Measurements from ENCODE around the gene TMEM115. TPM values are rescaled to one million over a fixed set of nuclear protein-coding genes. Genes with fewer than 3 reads are reported as not detected.
A peak's percentile ranks its signal among the peaks of the same experiment; 100 is the strongest.

The TMEM115 gene
- total and polyA plus RNA-seq, 2 of the 13 experiments (the other 11 are each of a cell fraction or from before 2014, with no cell fraction given) = 22.1 to 30.7 TPM

GRCh38 chr3:50324351-50325112 lies 34.8 kb downstream of the TMEM115 start (continued):
- TF ChIP-seq, protein P1, sequence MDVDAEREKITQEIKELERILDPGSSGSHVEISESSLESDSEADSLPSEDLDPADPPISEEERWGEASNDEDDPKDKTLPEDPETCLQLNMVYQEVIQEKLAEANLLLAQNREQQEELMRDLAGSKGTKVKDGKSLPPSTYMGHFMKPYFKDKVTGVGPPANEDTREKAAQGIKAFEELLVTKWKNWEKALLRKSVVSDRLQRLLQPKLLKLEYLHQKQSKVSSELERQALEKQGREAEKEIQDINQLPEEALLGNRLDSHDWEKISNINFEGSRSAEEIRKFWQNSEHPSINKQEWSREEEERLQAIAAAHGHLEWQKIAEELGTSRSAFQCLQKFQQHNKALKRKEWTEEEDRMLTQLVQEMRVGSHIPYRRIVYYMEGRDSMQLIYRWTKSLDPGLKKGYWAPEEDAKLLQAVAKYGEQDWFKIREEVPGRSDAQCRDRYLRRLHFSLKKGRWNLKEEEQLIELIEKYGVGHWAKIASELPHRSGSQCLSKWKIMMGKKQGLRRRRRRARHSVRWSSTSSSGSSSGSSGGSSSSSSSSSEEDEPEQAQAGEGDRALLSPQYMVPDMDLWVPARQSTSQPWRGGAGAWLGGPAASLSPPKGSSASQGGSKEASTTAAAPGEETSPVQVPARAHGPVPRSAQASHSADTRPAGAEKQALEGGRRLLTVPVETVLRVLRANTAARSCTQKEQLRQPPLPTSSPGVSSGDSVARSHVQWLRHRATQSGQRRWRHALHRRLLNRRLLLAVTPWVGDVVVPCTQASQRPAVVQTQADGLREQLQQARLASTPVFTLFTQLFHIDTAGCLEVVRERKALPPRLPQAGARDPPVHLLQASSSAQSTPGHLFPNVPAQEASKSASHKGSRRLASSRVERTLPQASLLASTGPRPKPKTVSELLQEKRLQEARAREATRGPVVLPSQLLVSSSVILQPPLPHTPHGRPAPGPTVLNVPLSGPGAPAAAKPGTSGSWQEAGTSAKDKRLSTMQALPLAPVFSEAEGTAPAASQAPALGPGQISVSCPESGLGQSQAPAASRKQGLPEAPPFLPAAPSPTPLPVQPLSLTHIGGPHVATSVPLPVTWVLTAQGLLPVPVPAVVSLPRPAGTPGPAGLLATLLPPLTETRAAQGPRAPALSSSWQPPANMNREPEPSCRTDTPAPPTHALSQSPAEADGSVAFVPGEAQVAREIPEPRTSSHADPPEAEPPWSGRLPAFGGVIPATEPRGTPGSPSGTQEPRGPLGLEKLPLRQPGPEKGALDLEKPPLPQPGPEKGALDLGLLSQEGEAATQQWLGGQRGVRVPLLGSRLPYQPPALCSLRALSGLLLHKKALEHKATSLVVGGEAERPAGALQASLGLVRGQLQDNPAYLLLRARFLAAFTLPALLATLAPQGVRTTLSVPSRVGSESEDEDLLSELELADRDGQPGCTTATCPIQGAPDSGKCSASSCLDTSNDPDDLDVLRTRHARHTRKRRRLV (CRISPR knock-in tag; IDR thresholded peaks at IDR 0.05) = no peak
- TF ChIP-seq REST (IDR thresholded peaks at IDR 0.05; ENCODE audit: borderline replicate concordance in 1 of 2, low read depth in 1 of 2, low read length in 2 of 2) = no peak
- no peak for TF ChIP-seq ZNF382 (CRISPR knock-in tag; IDR thresholded peaks at IDR 0.05; ENCODE audit: borderline replicate concordance)
- TF ChIP-seq TAF1 (CRISPR knock-in tag; IDR thresholded peaks at IDR 0.05) = no peak
- TF ChIP-seq ZKSCAN8 (CRISPR knock-in tag; IDR thresholded peaks at IDR 0.05; ENCODE audit: borderline replicate concordance) = peak; percentile 35; the same call in 1 of the 2 replicates
- TF ChIP-seq ZNF605 (CRISPR knock-in tag; IDR thresholded peaks at IDR 0.05) = no peak; the same call in 1 of the 2 replicates
- TF ChIP-seq ZNF788 (CRISPR knock-in tag; IDR thresholded peaks at IDR 0.05; ENCODE audit: borderline replicate concordance) = 0 out of 2 replicates have a peak, but pooled peaks have one; percentile 27
- TF ChIP-seq, protein P2, sequence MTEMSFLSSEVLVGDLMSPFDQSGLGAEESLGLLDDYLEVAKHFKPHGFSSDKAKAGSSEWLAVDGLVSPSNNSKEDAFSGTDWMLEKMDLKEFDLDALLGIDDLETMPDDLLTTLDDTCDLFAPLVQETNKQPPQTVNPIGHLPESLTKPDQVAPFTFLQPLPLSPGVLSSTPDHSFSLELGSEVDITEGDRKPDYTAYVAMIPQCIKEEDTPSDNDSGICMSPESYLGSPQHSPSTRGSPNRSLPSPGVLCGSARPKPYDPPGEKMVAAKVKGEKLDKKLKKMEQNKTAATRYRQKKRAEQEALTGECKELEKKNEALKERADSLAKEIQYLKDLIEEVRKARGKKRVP (CRISPR knock-in tag; IDR thresholded peaks at IDR 0.05) = no peak
- no peak for TF ChIP-seq ZZZ3 (CRISPR knock-in tag; IDR thresholded peaks at IDR 0.05; ENCODE audit: borderline replicate concordance)
- TF ChIP-seq MED13 (CRISPR knock-in tag; IDR thresholded peaks at IDR 0.05) = no peak
- TF ChIP-seq, protein P3, sequence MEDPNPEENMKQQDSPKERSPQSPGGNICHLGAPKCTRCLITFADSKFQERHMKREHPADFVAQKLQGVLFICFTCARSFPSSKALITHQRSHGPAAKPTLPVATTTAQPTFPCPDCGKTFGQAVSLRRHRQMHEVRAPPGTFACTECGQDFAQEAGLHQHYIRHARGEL (CRISPR knock-in tag; IDR thresholded peaks at IDR 0.05) = no peak
- no peak for TF ChIP-seq ATRX (CRISPR knock-in tag; IDR thresholded peaks at IDR 0.05; ENCODE audit: borderline replicate concordance)
- TF ChIP-seq GZF1 (CRISPR knock-in tag; IDR thresholded peaks at IDR 0.05) = no peak
- no peak for TF ChIP-seq ZNF784 (CRISPR knock-in tag; IDR thresholded peaks at IDR 0.05; ENCODE audit: borderline replicate concordance)
- TF ChIP-seq FOXP1 (IDR thresholded peaks at IDR 0.05) = no peak
- no peak for TF ChIP-seq FOXP1 (CRISPR knock-in tag; IDR thresholded peaks at IDR 0.05)
- no peak for TF ChIP-seq RBM39 (IDR thresholded peaks at IDR 0.05; ENCODE audit: low read depth, low read length, poor library complexity, severe bottlenecking)
- TF ChIP-seq RBM22 (optimal IDR thresholded peaks at IDR 0.05; ENCODE audit: low read length) = no peak

Data from HepG2 (cell line).